Endometrial microvascular endothelial cells (primary cell): ENCODE measurements around the gene TMEM79. TPM values are rescaled to one million over a fixed set of nuclear protein-coding genes. Genes with fewer than 3 reads are reported as not detected.

Experiments used
- in situ Hi-C: cut with HindIII; loops from 2 replicates; pipeline ENCODE4 v1.10.0; 2017; ENCODE audit warnings: low sequenced_read_pairs, low pct_unique_long_range_greater_than_20kb; ENCODE audit errors: inconsistent ontology term
- total RNA-seq: library from RNA; depleted of rRNA; stranded (reverse); fragments of >200 nt; gene quantifications from one replicate; pipeline ENCODE4 v1.2.3, GENCODE V29; 2015; ENCODE audit errors: inconsistent ontology term

Gene TMEM79
- total RNA-seq, 1 donor from 2014 or later: 0.93 TPM

- in situ Hi-C loops: no loop called here
Observed at GRCh38 chr1:156259805-156260204, 24.3 kb upstream of the TMEM79 start.

- in situ Hi-C loops: no loop called here
Observed at GRCh38 chr1:156260896-156261295, 23.2 kb upstream of the TMEM79 start.

- in situ Hi-C loops: no loop called here
Observed at GRCh38 chr1:156262461-156263287, 21.5 kb upstream of the TMEM79 start.

GRCh38 chr1:156263288-156263655 is 20.9 kb upstream of the TMEM79 start:
- in situ Hi-C loops: no loop called here

GRCh38 chr1:156266051-156266450 is 18.1 kb upstream of the TMEM79 start:
- in situ Hi-C loops: no loop called here

GRCh38 chr1:156268336-156268735 is 15.8 kb upstream of the TMEM79 start:
- in situ Hi-C loops: no loop called here

GRCh38 chr1:156270314-156270713 is 13.8 kb upstream of the TMEM79 start:
- in situ Hi-C loops: no loop called here

- in situ Hi-C loops: no loop called here
Observed at GRCh38 chr1:156276532-156276931, 7.6 kb upstream of the TMEM79 start.

- in situ Hi-C loops: no loop called here
Observed at GRCh38 chr1:156276966-156277381, 7.2 kb upstream of the TMEM79 start.

- in situ Hi-C loops: no loop called here
Observed at GRCh38 chr1:156279837-156280236, 4.3 kb upstream of the TMEM79 start.

- in situ Hi-C loops: no loop called here
Observed at GRCh38 chr1:156281281-156281680, 2.8 kb upstream of the TMEM79 start.

GRCh38 chr1:156281693-156282478 is 2.2 kb upstream of the TMEM79 start:
- in situ Hi-C loops: no loop called here

GRCh38 chr1:156282479-156283222 is 1.5 kb upstream of the TMEM79 start, which contains the start of gene SMG5:
TSS of gene SMG5 (minus strand) at chr1:156282825. CDS start at chr1:156282680, 145 bp downstream.
- in situ Hi-C loops: no loop called here

GRCh38 chr1:156283521-156283920 is 604 bp upstream of the TMEM79 start:
- in situ Hi-C loops: no loop called here

- in situ Hi-C loops: no loop called here
Observed at GRCh38 chr1:156284757-156285156, 632 bp downstream of the TMEM79 start.

GRCh38 chr1:156285437-156285836 is 1.3 kb downstream of the TMEM79 start:
- in situ Hi-C loops: no loop called here

- in situ Hi-C loops: no loop called here
Observed at GRCh38 chr1:156286061-156286460, 1.9 kb downstream of the TMEM79 start.

- in situ Hi-C loops: no loop called here
Observed at GRCh38 chr1:156289857-156290256, 5.7 kb downstream of the TMEM79 start.
